Tibial artery (tissue), 4 donors: ENCODE results near the gene FAM110C.

Experiments
- DNase-seq, 2 donors: peaks; one replicate each; pipeline ENCODE4 v3.0.0-alpha.2; 2019
- H3K27ac ChIP-seq, 2 donors: fragments of 200-600 bp; sonication (generic) in 1 of 2; 1 replicate in 1 of 2; 2 replicates in 1 of 2; pipeline ENCODE4 v1.5.1; 2018 to 2019; ENCODE audit warnings: mild to moderate bottlenecking in 1 of 2
- H3K27me3 ChIP-seq, 2 donors: fragments of 200-600 bp; sonication (generic) in 1 of 2; one replicate each; pipeline versions ENCODE4 v1.5.1 to v1.6.0; 2016 to 2019
- H3K36me3 ChIP-seq, 3 donors: fragments of 200-600 bp; sonication (generic) in 2 of 3; one replicate each; pipeline ENCODE4 v1.5.1; 2016 to 2019; ENCODE audit warnings: mild to moderate bottlenecking in 2 of 3
- H3K4me1 ChIP-seq, 4 donors: fragments of 200-600 bp; sonication (generic) in 2 of 4; 1 replicate in 3 of 4; 2 replicates in 1 of 4; pipeline ENCODE4 v1.5.1; 2016 to 2019
- H3K4me3 ChIP-seq, 2 donors: fragments of 200-600 bp; sonication (generic) in 1 of 2; 1 replicate in 1 of 2; 2 replicates in 1 of 2; pipeline ENCODE4 v1.5.1; 2018 to 2019; ENCODE audit warnings: mild to moderate bottlenecking in 2 of 2
- H3K9me3 ChIP-seq, 3 donors: fragments of 200-600 bp; sonication (generic) in 1 of 3; one replicate each; pipeline ENCODE4 v1.5.1; 2016 to 2019
- CTCF ChIP-seq, 2 experiments: fragments of 200-600 bp in 1 of 2; fragments of 450-650 bp in 1 of 2; IDR thresholded peaks; one replicate each; pipeline ENCODE4 v1.5.1; 2017 to 2019; ENCODE audit warnings: antibody characterized with exemption in 2 of 2, mild to moderate bottlenecking in 1 of 2, moderate library complexity in 1 of 2
- intact Hi-C: fragments of 100-400 bp; cut with DNase I; formaldehyde crosslinking; loops from one replicate; pipeline ENCODE4 v1.15.0; 2023; ENCODE audit warnings: low total_unique reads

The FAM110C gene

DNA sequence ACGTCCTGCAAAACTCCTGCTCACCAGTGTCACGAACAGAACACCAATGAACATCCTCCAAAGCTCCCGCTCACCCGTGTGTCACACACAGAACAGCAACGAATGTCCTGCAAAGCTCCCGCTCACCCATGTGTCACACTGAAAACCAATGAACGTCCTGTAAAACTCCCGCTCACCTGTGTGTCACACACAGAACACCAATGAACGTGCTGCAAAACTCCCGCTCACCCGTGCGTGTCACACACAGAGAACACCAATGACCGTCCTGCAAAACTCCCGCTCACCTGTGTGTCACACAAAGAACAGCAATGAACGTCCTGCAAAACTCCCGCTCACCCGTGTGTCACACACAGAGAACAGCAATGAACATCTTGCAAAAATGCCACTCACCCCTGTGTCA, 20.5 kb upstream of the FAM110C start:
- Histone ChIP-seq H3K27me3 (peaks cover 0 to 13% of the 10 kb centered on the region in 2 donors), H3K4me3 (no peak overlapping the region), H3K4me1 (no peaks in the 10 kb centered on the region), H3K36me3 (no peaks in the 10 kb centered on the region), H3K9me3 (peaks cover 0 to 2% (median 0%) of the 10 kb centered on the region in 3 donors), H3K27ac (no peak overlapping the region)
- intact Hi-C loops = no loop called here
- no peak for TF ChIP-seq CTCF (IDR thresholded peaks at IDR 0.05)
- no peak for DNase-seq

- TF ChIP-seq CTCF (IDR thresholded peaks at IDR 0.05) = no peak
- no peak overlapping the region for H3K27ac ChIP-seq
- intact Hi-C loops = no loop called here
- DNase-seq = no peak
- no peaks in the 10 kb centered on the region for H3K36me3 ChIP-seq
- H3K4me1 ChIP-seq = no peaks in the 10 kb centered on the region
- peaks cover 0 to 13% of the 10 kb centered on the region in 2 donors for H3K27me3 ChIP-seq
- peaks cover 0 to 5% (median 0%) of the 10 kb centered on the region in 3 donors for H3K9me3 ChIP-seq
- no peak overlapping the region for H3K4me3 ChIP-seq
Measured at GRCh38 chr2:65121-65520, 18.8 kb upstream of the FAM110C start.

DNA sequence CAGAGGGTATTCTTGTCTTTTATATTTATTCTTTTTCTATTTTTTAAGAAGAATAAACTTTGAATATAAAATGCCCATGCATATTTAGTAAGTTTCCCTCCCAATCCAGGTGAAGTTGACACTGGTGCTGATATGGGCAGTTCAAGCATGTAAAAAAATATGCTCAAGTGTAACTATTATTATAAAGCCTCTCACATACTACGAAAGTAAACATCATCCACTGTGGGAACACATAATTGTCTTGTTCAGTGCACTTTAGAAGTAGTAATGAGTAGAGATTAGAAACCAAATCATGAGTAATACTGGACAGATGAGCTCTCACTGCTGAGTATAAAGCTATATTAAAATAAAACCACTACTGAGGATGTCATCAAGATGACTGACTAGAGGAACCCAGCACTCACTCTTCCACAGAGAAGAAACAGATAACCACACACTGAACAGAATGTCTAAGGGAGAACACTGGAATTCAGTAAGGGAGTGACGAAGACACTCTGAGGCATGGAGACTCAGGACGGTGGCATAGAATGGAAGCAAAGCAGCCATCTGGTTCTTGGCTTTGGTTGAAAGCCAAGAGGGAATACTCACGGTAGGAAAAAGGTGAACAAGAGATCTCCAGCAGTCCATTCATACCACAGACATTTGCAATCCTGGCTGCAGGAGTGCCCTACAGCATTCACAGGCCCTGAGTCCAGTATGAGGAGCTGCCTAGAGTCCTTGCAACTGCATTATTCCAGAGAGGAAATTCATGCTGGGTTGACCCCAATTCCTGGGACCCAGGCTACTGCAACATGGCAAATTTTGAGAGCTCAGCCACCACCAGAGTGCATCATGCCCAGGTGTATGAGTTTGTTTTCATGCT, 9.5 kb upstream of the FAM110C start:
- intact Hi-C loops = no loop called here
- H3K36me3 ChIP-seq = no peaks in the 10 kb centered on the region
- peaks cover 0 to 11% of the 10 kb centered on the region in 2 donors for H3K27me3 ChIP-seq
- peaks cover 0 to 17% (median 17%) of the 10 kb centered on the region in 3 donors for H3K9me3 ChIP-seq
- no peak overlapping the region for H3K27ac ChIP-seq
- no peak for DNase-seq
- H3K4me1 ChIP-seq = no peaks in the 10 kb centered on the region
- TF ChIP-seq CTCF (IDR thresholded peaks at IDR 0.05) = no peak
- H3K4me3 ChIP-seq = no peak overlapping the region

DNA sequence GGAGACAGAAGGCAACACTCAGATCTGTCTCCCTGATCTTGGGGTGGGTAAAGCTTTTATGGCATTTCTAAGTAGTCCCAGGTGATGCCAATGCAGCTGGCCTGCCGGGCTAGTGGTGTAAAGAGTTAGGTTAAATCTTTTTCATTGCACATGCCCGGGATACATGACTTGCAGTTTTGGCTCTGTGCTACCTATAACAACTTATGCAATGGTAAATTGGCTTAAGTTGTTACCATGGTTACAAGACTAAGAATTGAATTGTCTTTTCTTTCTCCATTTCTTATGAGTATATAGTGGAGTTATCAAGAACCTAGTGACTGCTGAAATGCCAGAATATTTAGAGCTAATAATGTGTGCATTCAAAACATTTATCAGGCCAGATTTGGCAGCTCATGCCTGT, 5.3 kb upstream of the FAM110C start:
- no peak overlapping the region for H3K27ac ChIP-seq
- intact Hi-C loops = no loop called here
- H3K9me3 ChIP-seq = no peaks in the 10 kb centered on the region
- peaks cover 0 to 12% (median 8%) of the 10 kb centered on the region in 4 donors for H3K4me1 ChIP-seq
- H3K4me3 ChIP-seq = no peak overlapping the region
- no peak for TF ChIP-seq CTCF (IDR thresholded peaks at IDR 0.05)
- no peaks in the 10 kb centered on the region for H3K36me3 ChIP-seq
- no peak for DNase-seq
- no peaks in the 10 kb centered on the region for H3K27me3 ChIP-seq

- Histone ChIP-seq H3K27ac (peak overlapping the region; percentile 91 to 99), H3K27me3 (no peaks in the 10 kb centered on the region), H3K36me3 (no peaks in the 10 kb centered on the region), H3K4me1 (peaks cover 0 to 31% (median 18%) of the 10 kb centered on the region in 4 donors), H3K9me3 (no peaks in the 10 kb centered on the region), H3K4me3 (peak overlapping the region in 1 of 2 donors; percentile 77)
- no peak for DNase-seq
- intact Hi-C loops = no loop called here
- TF ChIP-seq CTCF (IDR thresholded peaks at IDR 0.05) = no peak
Measured at GRCh38 chr2:47737-48136, 1.4 kb upstream of the FAM110C start.
